Prostate gland (tissue), 2 donors: ENCODE measurements around the gene PAPPA. TPM values are rescaled to one million over a fixed set of nuclear protein-coding genes. Genes with fewer than 3 reads are reported as not detected.

Source experiments
- DNase-seq: peaks from one replicate; pipeline ENCODE4 v3.0.0-alpha.2; 2019; ENCODE audit warnings: low spot score
- H3K27ac ChIP-seq, 2 donors: fragments of 200-600 bp; sonication (generic); 2 replicates each; pipeline ENCODE4 v1.5.1; 2017 to 2019
- H3K27me3 ChIP-seq: fragments of 200-600 bp; sonication (generic); replicated peaks from 2 replicates; pipeline ENCODE4 v1.5.1; 2019; ENCODE audit not compliant: insufficient read depth
- H3K36me3 ChIP-seq, 2 donors: fragments of 200-600 bp; sonication (generic); 1 replicate in 1 of 2; 2 replicates in 1 of 2; pipeline versions ENCODE4 v1.5.1 to v1.8.1; 2017 to 2019
- H3K4me1 ChIP-seq: fragments of 200-600 bp; sonication (generic); replicated peaks from 2 replicates; pipeline ENCODE4 v1.5.1; 2019
- H3K4me3 ChIP-seq, 2 donors: fragments of 200-600 bp; sonication (generic); 2 replicates each; pipeline ENCODE4 v1.5.1; 2017 to 2019
- H3K9me3 ChIP-seq: fragments of 200-600 bp; sonication (generic); 2 replicates; pipeline ENCODE4 v1.5.1; 2017
- CTCF ChIP-seq, 4 experiments: fragments of 200-600 bp in 2 of 4; fragments of 450-650 bp in 2 of 4; sonication (generic) in 2 of 4; IDR thresholded peaks; 1 replicate in 3 of 4; 2 replicates in 1 of 4; pipeline ENCODE4 v1.5.1; 2016 to 2019; ENCODE audit warnings: antibody characterized with exemption in 4 of 4, mild to moderate bottlenecking in 2 of 4, moderate library complexity in 2 of 4
- POLR2A ChIP-seq: fragments of 450-650 bp; IDR thresholded peaks from one replicate; pipeline ENCODE4 v1.6.1; 2016; ENCODE audit warnings: antibody characterized with exemption, mild to moderate bottlenecking
- POLR2AphosphoS5 ChIP-seq: sonication (generic); formaldehyde crosslinking; IDR thresholded peaks from one replicate; pipeline ENCODE4 v1.6.1; 2017; ENCODE audit warnings: antibody characterized with exemption
- WGBS: methylation state at CpG from one replicate; pipeline ENCODE4 v1.1.5; 2018; 5-methylcytosine and 5-hydroxymethylcytosine counted together
- intact Hi-C: fragments of 100-400 bp; cut with DNase I; formaldehyde crosslinking; loops from one replicate; pipeline ENCODE4 v1.14.2; 2022
- total RNA-seq, 2 donors: library from RNA; depleted of rRNA; stranded (reverse); fragments of >200 nt; gene quantifications; one replicate each; pipeline ENCODE4 v1.1.0, GENCODE V29; 2016

Gene PAPPA
- total RNA-seq, 2 donors from 2014 or later = 0.27 to 1.8 TPM

GRCh38 chr9:116116393-116116792 is 37.2 kb upstream of the PAPPA start:
- no peak for TF ChIP-seq CTCF (IDR thresholded peaks at IDR 0.05)
- no peak for TF ChIP-seq POLR2A
- TF ChIP-seq POLR2AphosphoS5 = no peak
- intact Hi-C loops = no loop called here
- H3K27ac ChIP-seq = no peak overlapping the region
- no peak for DNase-seq
- no peak overlapping the region for H3K4me3 ChIP-seq
- no peaks in the 10 kb centered on the region for H3K4me1 ChIP-seq
- H3K36me3 ChIP-seq = no peaks in the 10 kb centered on the region
- H3K9me3 ChIP-seq = no peaks in the 10 kb centered on the region
- no peaks in the 10 kb centered on the region for H3K27me3 ChIP-seq

DNA sequence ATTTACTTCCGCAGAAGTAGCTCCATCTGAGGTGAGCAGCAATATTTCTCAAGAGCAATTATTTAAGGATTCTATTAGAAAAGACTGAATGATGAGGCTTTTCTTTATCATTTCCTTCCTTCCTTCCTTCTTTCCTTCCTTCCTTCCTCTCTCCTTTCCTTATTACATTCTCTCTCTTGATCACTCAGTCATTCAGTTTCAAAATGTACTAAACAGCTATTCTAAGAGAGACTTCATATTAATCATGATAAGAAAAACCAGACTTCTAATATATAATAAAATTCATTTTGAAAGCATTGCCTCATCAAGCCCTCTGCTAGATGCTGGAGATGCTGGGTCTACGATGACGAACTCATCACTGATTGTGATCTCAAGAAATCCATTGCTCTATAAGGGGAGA is 30.4 kb upstream of the PAPPA start:
- intact Hi-C loops = no loop called here
- 89% methylated on average over 3 of the region's 3 CpGs for WGBS

GRCh38 chr9:116124472-116125040 is 29.0 kb upstream of the PAPPA start:
- H3K27me3 ChIP-seq = no peaks in the 10 kb centered on the region
- no peaks in the 10 kb centered on the region for H3K4me1 ChIP-seq
- 67% methylated on average over 4 of the region's 4 CpGs for WGBS
- no peak for TF ChIP-seq CTCF (IDR thresholded peaks at IDR 0.05)
- no peak for TF ChIP-seq POLR2AphosphoS5
- no peak for TF ChIP-seq POLR2A
- no peak for DNase-seq
- no peak overlapping the region for H3K27ac ChIP-seq
- intact Hi-C loops = no loop called here
- H3K36me3 ChIP-seq = no peaks in the 10 kb centered on the region
- H3K9me3 ChIP-seq = no peaks in the 10 kb centered on the region
- no peak overlapping the region for H3K4me3 ChIP-seq

More for the DNA sequence above, 30.4 kb upstream of the PAPPA start:
- no peak for TF ChIP-seq CTCF (IDR thresholded peaks at IDR 0.05)
- no peak for TF ChIP-seq POLR2A
- no peak for TF ChIP-seq POLR2AphosphoS5
- DNase-seq = no peak
- no peak overlapping the region for H3K4me3 ChIP-seq
- no peaks in the 10 kb centered on the region for H3K4me1 ChIP-seq
- H3K36me3 ChIP-seq = no peaks in the 10 kb centered on the region
- H3K27ac ChIP-seq = no peak overlapping the region
- no peaks in the 10 kb centered on the region for H3K9me3 ChIP-seq
- H3K27me3 ChIP-seq = no peaks in the 10 kb centered on the region

DNA sequence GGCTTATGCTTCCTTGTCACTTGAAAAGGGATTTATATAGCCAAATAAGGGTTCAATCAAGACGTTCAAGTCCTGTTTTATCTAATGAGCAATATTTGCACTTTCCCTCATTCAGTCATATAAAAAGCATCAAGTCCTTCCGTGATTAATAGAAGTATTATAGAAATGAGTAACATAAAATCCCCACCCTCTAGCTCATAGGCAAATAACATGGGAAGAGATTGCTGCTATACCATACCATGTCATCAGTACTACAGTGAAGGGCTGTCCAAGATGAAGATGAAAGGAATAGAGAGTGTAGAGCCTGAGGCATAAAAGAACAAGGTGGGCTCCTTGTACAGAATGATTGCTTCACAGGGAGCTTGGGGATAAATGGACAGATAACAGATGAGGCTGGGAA is 20.4 kb upstream of the PAPPA start:
- Histone ChIP-seq H3K4me1 (no peaks in the 10 kb centered on the region), H3K9me3 (no peaks in the 10 kb centered on the region), H3K27me3 (no peaks in the 10 kb centered on the region), H3K4me3 (no peak overlapping the region), H3K36me3 (no peaks in the 10 kb centered on the region), H3K27ac (no peak overlapping the region)
- intact Hi-C loops = no loop called here
- DNase-seq = no peak
- no peak for TF ChIP-seq CTCF (IDR thresholded peaks at IDR 0.05)
- TF ChIP-seq POLR2A = no peak
- no peak for TF ChIP-seq POLR2AphosphoS5
- 22% methylated on average over 2 of the region's 2 CpGs for WGBS

DNA sequence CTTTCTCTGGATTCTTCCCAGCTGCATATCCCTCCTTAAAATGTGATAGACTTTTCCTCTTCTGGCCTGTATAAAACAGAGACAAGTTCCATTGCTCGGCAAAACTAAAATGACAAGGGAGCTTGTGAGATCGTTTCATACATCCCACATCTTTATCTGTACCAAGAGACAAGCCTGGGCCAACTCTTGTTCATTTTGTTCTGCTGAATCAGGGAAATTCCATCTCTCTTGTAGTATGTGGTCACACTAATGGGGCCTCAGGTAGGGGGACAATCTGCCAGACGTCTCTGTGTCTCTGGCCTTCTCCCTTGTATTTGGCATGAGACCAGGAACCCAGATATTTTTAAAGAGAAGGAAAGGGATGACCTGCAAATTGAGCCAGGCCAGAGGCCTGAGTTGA is 18.6 kb upstream of the PAPPA start:
- H3K9me3 ChIP-seq = no peaks in the 10 kb centered on the region
- no peak overlapping the region for H3K4me3 ChIP-seq
- H3K27ac ChIP-seq = no peak overlapping the region
- no peaks in the 10 kb centered on the region for H3K27me3 ChIP-seq
- WGBS = 29% methylated on average over 3 of the region's 3 CpGs
- no peak for DNase-seq
- H3K36me3 ChIP-seq = no peaks in the 10 kb centered on the region
- intact Hi-C loops = no loop called here
- no peaks in the 10 kb centered on the region for H3K4me1 ChIP-seq
- TF ChIP-seq POLR2A = no peak
- TF ChIP-seq POLR2AphosphoS5 = no peak
- no peak for TF ChIP-seq CTCF (IDR thresholded peaks at IDR 0.05)
